Stimulated activated CD4-positive, alpha-beta T cell treated with anti-CD3 and anti-CD28 coated beads, TNF-alpha, amount 100 ng/mL, for 24 hours (primary cell): ENCODE data around the gene GLT6D1.
"Not testable (repeated sequence)": the region's sequence is repeated elsewhere in the genome, so short reads cannot be mapped to it uniquely, and the experiment has no call there.

Experiments
- DNase-seq, 3 experiments: peaks; one replicate each; pipeline ENCODE4 v3.0.0-alpha.2; 2020; ENCODE audit warnings: low read depth in 3 of 3

Gene GLT6D1

DNA sequence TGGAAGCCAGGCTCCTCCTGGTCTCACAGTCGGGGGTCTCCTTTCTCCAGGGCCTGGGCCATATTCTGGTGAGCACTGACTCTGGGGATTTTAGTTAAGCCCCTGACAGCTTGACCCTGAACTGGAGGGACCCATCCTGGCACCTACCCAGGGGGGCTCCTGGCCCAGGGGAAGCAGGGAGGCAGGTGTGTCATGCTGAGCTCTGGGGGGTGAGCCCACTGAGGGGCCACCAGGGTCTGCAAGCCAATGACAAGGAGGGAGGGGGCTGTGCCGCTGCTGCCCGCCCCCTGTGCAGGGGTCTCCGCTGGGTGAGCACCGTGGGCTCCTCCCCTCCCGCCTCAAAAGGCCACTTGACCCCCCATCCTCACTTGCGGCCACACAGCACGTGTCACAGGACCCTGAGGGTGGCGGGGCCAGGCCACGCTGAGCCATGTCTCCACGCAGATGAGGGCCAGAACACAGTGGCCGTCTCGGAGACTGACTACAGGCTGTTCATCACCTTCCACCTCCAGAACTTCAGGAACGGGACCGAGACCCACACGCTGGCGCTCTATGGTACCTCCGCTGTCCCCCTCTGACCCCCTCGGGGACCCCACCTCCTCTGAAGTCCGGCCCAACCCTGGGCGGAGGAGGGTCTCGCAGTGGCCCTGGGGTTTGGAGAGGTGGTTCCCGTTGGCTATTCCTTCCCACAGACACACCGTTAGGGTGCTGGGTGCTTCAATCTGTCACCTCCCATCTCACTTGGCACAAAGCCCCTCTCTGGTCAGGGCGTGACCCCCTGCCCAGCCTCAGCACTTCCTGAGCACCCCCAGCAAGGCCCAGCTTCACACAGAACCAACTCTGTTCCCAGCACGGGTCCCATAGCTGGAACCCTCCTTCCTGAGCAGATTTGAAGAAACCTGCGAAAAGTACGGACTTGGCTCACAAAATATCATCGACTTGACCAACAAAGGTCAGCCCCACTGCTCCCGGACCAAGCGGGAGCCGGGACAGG, 25.8 kb upstream of the GLT6D1 start:
- DNase-seq = no peak

DNA sequence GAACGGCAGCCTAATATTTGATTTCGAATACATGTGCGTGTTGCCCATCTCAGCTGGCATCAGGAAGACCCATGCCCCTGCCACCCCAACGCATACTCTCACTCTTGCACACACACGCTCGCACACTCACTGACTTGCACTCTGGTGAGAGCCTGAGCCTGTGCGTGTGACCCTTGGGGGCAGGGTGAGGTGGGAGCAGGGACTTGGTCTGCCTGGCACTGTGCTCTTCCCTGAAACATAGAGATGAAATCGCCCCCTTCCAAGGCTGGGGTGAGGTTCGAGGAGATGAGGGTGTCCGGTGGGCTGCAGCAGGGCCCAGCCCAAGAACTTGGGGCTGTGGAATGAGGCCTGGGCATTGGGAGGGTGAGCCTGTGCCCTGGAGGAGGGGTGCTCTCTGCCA, 24.9 kb upstream of the GLT6D1 start:
- no peak for DNase-seq

GRCh38 chr9:135663857-135664256, 24.5 kb upstream of the GLT6D1 start:
- no peak for DNase-seq

DNA sequence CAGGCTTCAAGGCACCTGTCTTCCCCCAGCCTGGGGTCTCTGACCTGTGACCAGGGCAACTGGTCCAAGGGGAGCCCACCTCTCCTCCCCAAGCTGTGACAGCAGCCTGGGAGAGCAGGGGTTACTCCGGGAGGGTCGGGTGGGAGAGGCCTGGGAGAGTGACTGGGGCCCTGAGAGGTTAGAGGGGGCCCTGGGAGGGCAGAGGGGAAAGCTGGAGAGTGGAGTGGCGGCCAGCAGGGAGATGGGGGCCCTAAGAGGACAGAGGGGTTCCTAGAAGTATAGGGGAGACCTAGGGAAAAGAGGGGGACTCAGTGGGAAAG, 24.1 kb upstream of the GLT6D1 start:
- no peak for DNase-seq

DNA sequence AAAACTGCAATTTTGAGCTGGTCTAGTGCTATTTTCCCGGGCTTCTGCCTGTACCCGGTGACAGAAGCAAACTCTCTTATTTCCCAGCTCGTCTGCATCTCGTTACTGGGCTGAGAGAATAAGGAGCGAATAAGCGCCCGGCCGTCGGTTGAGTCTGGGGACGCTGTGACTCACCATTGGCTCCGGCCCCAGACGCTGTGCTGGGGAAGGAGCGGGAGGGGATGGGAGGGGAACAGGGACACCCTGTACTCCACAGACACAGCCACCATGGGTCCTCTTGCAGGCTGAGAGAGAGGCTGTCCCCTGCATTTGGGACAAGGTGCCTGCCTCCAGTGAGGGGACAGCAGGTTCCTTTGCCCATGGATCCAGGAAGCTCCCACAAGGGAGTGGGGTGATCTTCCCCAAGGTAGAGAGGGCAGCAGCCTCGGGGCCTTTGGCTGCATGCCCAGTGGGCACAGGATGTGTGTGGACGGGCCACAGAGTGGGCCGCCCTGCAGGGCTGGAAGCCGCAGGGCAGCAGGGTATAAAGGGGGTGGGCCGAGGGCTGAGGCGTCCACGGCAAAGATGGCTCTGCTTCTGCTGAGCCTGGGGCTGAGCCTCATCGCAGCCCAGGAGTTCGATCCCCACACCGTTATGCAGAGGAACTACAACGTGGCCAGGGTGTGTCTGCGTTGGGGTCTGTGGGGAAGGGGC, 23.6 kb upstream of the GLT6D1 start, which contains the start of gene LCN9:
Gene LCN9, plus strand, starts transcription at position 552 of the 693 bp plus-strand sequence. Its CDS starts 13 bp downstream, at position 565.
- DNase-seq = no peak

DNA sequence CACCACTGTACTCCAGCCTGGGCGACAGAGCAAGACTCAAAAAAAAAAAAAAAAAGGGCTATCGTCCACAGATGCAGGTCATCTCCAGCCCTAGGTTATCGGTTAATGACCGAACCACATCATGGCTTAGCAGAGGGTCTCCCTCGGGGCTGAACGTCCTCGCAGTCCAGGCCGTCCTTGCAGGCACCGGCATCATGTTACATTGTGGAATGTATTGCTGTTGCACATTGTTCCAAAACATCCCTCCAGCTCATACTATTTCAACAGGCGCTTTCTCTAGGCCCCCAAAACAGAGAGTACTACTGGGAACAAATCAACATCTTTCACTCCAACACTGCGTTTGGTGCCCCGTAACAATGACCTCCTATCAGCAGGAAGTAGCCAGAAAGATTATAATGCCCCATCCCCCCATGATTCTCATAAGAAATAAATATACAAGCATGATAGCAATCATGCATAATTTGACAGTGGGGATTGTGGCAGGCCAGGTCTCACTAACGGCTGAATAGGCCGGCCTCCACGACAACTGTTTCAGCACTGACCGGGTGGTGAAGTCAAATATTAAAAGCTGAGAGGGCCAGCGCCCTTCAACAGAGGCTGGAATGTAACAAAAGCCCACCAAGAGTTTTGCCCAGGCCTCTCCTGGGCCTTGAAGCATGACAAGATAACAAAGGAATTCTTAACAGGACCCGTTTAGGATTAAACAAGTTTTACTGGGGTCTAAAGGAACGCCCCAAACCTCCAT, 22.6 kb upstream of the GLT6D1 start:
- no peak for DNase-seq

GRCh38 chr9:135660407-135660806, 21.1 kb upstream of the GLT6D1 start:
- no peak for DNase-seq

DNA sequence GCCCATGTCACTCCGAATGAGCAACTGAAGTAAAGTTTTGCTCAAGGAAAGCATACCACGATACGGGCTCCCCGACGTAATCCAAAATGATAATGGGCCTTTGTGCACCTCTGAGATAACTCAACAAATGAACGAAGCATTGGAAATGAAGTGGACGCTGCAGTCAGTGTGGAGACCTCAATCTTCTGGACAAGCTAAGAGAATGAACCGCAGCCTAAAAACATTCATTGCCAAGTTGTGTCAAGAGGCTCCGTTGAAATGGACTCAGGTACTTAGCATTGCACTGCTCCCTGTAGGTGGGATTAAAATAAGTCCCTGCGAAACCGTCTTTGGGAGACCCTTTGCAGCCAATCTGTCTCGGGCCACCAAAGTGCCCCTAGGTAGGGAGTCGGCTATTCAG, 19.9 kb upstream of the GLT6D1 start:
- no peak for DNase-seq

DNA sequence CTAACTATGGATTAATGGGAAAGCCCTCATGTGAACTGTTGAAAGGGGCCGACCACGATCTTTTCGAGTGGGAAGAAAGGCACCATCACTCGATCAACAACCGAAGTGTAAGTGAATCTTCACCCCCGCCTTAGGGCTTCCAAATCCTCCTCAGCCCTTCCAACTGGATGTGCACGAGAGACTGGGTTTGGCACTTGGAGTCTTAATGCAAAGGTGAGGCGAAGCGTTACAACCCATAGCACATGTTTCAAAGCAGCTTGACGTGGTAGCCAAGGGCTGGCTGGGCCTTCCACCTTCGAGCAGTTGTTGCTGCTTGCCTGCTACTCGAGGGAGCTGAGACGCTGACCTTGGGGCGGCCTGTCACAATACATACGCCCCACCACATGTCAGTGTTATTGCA, 18.1 kb upstream of the GLT6D1 start:
- DNase-seq = no peak

GRCh38 chr9:135655317-135655716, 16.0 kb upstream of the GLT6D1 start:
- no peak for DNase-seq

DNA sequence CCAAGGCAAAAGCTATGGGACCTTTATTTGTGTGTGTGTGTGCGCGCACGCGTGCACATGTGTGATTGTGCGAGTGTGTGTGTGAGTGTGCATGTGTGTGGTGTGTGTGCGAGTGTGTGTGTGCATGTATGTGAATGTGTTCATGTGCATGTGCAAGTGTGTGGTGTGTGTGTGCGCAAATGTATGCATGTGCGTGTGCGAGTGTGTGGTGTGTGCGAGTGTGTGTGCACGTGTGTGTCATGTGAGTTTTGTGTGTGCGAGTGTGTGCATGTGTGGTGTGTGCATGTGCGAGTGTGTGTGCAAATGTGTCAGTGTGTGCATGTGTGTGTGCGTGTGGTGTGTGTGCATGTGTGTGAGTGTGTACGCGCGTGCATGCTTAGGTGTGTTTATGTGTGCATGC, 11.1 kb upstream of the GLT6D1 start:
- no peak for DNase-seq

DNA sequence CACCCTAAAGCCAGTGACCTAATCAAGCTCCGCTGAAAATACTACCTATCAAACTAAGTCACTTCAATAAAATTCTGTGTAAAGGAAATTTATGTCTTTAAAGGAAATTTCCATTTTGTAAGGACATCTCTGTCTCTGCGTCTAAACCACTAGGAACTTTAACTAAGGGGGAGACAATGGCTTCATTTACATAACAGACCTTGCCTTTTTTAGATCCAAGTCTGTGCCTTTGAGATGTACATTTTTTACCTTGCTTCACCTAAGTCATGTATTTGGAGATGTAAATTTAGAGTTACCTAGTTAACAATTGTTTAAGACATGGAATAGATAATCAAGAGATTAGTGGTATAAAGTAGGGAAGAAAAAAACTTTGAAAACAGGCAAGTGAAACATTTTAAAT, 10.2 kb upstream of the GLT6D1 start:
- DNase-seq = no peak

DNA sequence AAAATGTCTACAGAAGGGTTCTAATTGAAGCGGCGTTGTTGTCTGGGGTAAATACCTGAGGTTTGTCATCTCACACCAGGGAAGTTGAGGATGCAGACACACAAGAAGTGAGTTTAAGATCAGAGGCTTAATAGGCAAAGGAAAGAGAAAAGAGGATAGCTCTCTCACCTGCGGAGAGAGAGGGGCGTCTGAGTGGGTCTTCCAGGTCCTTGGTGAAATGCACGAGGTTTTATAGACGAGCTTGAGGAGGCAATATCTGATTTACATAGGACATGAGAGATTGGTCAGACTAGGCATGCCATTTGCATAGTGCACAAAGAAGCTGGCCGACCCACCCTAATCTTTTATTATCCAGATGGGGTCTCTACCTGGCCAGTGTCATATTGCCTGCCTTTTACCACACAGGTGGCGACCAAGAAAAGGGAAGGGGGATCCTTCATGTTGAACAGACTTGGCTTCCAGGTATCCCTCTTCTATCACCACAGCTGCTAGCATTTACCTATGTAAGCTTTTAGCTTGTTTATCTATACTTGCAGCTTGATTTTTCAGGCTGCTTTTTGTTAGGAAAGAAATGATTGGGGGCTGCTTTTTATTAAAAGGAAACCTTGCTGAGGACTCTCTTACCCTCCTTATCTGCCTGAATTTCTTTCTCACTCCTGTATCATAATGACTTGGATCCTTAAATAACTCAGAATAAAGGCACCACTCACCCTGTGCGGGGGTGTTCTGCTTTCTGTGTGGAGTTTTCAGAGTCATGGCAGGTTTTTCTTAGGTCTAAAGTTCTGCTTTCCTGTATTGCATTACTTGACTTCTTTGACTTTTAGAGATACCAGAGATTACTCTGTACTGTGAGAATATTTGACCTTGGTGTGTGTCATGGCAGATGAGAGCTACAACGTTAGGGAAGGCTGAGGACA, 9.4 kb upstream of the GLT6D1 start:
- DNase-seq = no peak

- DNase-seq = no peak
Observed at GRCh38 chr9:135647884-135648283, 8.5 kb upstream of the GLT6D1 start.

GRCh38 chr9:135644631-135645218, 5.4 kb upstream of the GLT6D1 start:
- DNase-seq = no peak

DNA sequence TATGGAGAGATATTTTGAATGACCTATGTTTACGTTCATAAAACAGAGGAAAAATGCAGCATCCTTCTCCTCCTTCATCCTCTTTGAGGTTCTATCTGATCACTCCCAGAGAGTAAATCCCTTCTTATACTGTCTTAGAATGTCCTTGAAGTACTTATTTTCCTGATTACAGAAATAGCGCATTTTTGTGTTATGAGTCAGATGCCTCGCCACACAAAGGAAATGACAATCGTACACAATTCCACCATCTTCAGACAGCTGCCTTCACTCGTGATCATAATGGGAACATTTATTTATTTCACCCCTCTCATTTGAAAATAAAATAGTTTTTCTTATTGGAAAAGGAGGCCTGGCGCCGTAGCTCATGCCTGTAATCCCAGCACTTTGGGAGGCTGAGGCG, 2.4 kb upstream of the GLT6D1 start:
- DNase-seq = no peak

DNA sequence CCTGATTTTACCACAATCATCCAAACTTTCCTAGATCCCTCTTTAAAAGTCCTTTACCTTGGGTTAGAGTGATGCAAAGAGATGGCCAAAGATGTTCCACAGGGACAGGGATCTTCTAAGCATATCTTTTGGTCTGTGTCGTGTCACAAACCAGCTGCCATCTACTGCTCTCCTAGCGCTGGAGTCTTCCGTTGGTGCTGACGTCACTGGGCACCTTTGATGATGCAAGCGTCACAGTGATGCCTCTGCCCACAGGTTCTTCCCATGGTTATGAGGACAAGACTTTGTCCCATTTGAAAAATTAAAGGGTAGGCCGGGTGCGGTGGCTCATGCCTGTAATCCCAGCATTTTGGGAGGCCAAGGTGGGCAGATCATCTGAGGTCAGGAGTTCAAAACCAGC, 1.7 kb upstream of the GLT6D1 start:
- DNase-seq = no peak

- not testable (repeated sequence) for DNase-seq
Observed at GRCh38 chr9:135636930-135637530, 2.3 kb downstream of the GLT6D1 start.

- DNase-seq = no peak
Observed at GRCh38 chr9:135632841-135633240, 6.5 kb downstream of the GLT6D1 start.

DNA sequence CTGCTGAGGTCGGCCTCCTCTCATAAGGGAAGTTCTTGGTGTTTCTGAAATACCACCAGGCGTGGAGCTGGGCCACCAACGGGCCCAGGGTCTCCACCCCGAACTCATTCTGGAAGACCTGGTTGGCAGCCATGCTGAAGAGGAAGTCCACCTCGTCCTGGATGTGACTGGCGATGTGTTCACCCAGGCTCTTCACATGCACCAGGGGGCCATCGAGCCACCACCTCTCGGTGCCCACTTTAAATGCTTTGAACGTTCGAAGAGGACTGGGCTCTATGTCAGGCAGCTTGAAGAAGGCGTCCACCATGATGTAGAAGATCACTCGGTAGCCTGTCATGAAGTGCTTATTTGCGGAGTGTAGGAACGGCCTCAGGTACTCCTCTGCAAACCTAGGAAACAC, 15.1 kb downstream of the GLT6D1 start:
- no peak for DNase-seq
